ENCODE results near the gene FASTK.
A peak's percentile ranks its signal among the peaks of the same experiment; 100 is the strongest.

The FASTK gene

GRCh38 chr7:151086802-151087244 is 6.2 kb upstream of the FASTK start:
- no peak for DNase-seq (ENCODE audit: low read depth)
- TF ChIP-seq, protein P1, sequence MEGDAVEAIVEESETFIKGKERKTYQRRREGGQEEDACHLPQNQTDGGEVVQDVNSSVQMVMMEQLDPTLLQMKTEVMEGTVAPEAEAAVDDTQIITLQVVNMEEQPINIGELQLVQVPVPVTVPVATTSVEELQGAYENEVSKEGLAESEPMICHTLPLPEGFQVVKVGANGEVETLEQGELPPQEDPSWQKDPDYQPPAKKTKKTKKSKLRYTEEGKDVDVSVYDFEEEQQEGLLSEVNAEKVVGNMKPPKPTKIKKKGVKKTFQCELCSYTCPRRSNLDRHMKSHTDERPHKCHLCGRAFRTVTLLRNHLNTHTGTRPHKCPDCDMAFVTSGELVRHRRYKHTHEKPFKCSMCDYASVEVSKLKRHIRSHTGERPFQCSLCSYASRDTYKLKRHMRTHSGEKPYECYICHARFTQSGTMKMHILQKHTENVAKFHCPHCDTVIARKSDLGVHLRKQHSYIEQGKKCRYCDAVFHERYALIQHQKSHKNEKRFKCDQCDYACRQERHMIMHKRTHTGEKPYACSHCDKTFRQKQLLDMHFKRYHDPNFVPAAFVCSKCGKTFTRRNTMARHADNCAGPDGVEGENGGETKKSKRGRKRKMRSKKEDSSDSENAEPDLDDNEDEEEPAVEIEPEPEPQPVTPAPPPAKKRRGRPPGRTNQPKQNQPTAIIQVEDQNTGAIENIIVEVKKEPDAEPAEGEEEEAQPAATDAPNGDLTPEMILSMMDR (conservative IDR thresholded peaks at IDR 0.05; ENCODE audit: low read length), result no peak
- peak overlapping the region; percentile 77 for H3K4me3 ChIP-seq (ENCODE audit: low read length)

DNA sequence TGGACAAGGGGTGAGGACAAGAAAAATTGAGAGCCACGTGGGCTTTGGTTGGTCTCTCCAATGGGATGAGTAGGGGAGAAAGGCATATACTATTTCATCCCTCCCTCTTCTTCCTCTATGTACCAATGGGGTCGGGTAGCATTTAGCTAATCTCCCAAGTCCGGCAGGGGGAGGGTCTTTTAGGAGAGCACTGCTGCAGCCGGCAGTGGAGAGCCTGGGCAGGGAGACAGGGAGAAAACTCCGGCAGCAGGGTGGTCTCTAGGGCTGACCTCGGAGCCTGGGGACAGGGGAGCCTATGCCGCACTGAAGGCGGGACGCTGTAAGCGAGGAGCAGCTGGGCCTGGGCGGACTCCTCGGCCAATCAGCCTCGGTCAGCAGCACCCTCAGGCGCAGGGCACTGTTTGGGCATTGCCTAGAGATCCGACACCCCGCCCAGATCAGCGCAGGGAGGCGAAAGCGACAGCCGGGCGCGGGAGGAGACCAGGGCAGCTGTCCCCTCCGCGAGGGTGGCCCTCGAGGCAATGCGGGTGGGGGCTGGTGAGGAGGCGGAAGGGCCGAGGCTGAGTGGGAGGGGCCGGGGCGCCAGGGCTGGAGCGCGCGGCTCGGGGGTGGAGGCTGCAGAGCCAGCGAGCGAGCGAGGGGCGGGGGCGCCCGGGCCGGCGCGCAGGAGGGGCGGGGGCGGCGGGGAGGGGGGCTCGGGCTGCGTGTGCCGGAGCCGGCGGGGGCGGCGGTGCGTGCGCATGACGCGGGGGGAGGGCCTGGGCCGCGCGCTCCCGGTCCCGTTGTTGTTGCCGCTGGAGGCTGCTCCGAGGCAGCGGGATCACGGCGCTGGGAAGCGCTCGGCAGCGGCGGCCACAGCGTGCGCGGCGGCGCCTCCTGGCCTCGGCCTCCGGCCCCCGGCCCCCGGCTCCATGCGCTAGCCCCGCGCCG is 5.3 kb upstream of the FASTK start, which contains the start of gene AGAP3:
TSS of gene AGAP3 (plus strand) at position 785 of the 930 bp plus-strand sequence. CDS start 267 bp downstream, outside the sequence.
- TF ChIP-seq, protein P1 (conservative IDR thresholded peaks at IDR 0.05; ENCODE audit: low read length), result no peak
- peak within 1 kb of the TSS; percentile 77 for H3K4me3 ChIP-seq (ENCODE audit: low read length)
- DNase-seq (ENCODE audit: low read depth), result peak; percentile 66

- peak overlapping the region; percentile 65 for H3K4me3 ChIP-seq (ENCODE audit: low read length)
- TF ChIP-seq, protein P1 (conservative IDR thresholded peaks at IDR 0.05; ENCODE audit: low read length), result no peak
- DNase-seq (ENCODE audit: low read depth), result no peak
Observed at GRCh38 chr7:151085329-151085690, 4.7 kb upstream of the FASTK start.

- peak overlapping the region; percentile 77 for H3K4me3 ChIP-seq (ENCODE audit: low read length)
- DNase-seq (ENCODE audit: low read depth), result no peak
- TF ChIP-seq, protein P1 (conservative IDR thresholded peaks at IDR 0.05; ENCODE audit: low read length), result no peak
Observed at GRCh38 chr7:151083824-151084160, 3.2 kb upstream of the FASTK start.

DNA sequence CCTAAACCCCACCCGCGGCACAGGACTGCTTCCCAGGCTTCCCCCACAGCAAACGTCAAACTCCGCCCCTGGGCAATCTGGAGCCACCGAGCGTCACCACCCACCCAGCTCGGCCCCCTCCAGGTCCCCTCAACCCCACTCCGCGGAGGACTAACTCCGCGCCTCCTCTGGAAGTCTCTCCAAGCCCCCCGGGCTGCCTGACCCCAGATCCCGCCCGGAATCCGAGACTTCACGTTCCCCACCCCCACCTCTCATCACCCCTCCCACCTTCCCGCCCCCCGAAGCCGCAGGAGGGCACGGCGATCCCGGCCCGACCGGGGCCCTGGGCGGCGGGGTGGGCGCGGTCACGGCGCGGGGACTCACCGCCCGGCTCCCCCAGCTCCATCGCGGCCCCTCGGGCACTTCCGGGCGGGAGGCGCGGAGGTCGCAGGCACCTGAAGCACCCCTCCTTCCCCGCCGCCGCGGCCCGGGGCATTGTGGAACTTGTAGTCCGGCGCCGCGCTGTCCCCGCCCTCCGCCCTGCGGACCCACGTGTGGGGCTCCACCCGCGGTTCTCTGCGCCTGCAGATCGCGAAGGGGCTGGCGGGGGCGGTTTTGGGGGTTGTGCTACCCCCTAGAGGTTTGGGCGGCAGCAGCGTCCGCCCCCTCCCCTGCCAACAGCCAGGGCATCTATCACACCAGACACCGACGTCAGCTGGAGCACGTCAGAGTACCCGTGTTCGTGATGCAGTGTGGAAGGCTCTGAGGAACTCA is 2.6 kb upstream of the FASTK start, which contains the start of gene TMUB1:
TSS of gene TMUB1 (minus strand) at position 423 of the 753 bp plus-strand sequence. CDS start 930 bp downstream, outside the sequence.
- DNase-seq (ENCODE audit: low read depth), result peak; percentile 42
- TF ChIP-seq, protein P1 (conservative IDR thresholded peaks at IDR 0.05; ENCODE audit: low read length), result no peak

GRCh38 chr7:151082141-151083070 is 1.8 kb upstream of the FASTK start:
- TF ChIP-seq, protein P1 (conservative IDR thresholded peaks at IDR 0.05; ENCODE audit: low read length), result no peak
- peak overlapping the region; percentile 77 for H3K4me3 ChIP-seq (ENCODE audit: low read length)
- no peak for DNase-seq (ENCODE audit: low read depth)

More for the DNA sequence above, 2.6 kb upstream of the FASTK start, which contains the start of gene TMUB1:
- peak within 1 kb of the TSS; percentile 77 for H3K4me3 ChIP-seq (ENCODE audit: low read length)

Data from AG10803 (cell line).